A549 (cell line): ENCODE results near the gene MYEOV.

Experiments
- ATOH8 ChIP-seq: fragments of 250-450 bp; sonication (Bioruptor Pico); IDR thresholded peaks from 2 replicates; pipeline ENCODE4 v1.5.0; 2020; ENCODE audit warnings: low read depth, mild to moderate bottlenecking, moderate library complexity
- CBX8 ChIP-seq: fragments of 200-600 bp; sonication (generic); IDR thresholded peaks from 2 replicates; pipeline ENCODE4 v1.6.1; 2016
- CTCF ChIP-seq: fragments of >200 bp; sonication (Bioruptor Twin); formaldehyde crosslinking; IDR thresholded peaks from 3 replicates; pipeline ENCODE4 v1.5.1; 2016
- ELK1 ChIP-seq: fragments of 150-350 bp; IDR thresholded peaks from 2 replicates; pipeline ENCODE4 v1.6.1; 2014; ENCODE audit warnings: low read depth, mild to moderate bottlenecking, low read length
- FOXS1 ChIP-seq: fragments of 250-450 bp; sonication (Bioruptor Pico); IDR thresholded peaks from 2 replicates; pipeline ENCODE4 v1.5.0; 2020; ENCODE audit warnings: mild to moderate bottlenecking, moderate library complexity
- JUNB ChIP-seq: fragments of >200 bp; sonication (Bioruptor Twin); formaldehyde crosslinking; IDR thresholded peaks from 2 replicates; pipeline ENCODE4 v1.6.1; 2016
- MAZ ChIP-seq: fragments of 150-350 bp; IDR thresholded peaks from 2 replicates; pipeline ENCODE4 v1.6.1; 2014; ENCODE audit warnings: antibody characterized with exemption, low read depth, low read length, borderline replicate concordance
- MYC ChIP-seq: IDR thresholded peaks from 2 replicates; pipeline ENCODE4 v1.6.1; 2012; ENCODE audit warnings: mild to moderate bottlenecking, inconsistent platforms, low read length, improper control_type of control experiment, borderline replicate concordance
- NFE2L2 ChIP-seq: fragments of 150-350 bp; conservative IDR thresholded peaks from 2 replicates; pipeline ENCODE4 v1.6.1; 2014; ENCODE audit warnings: low read length
- POLR2A ChIP-seq: IDR thresholded peaks from 2 replicates; pipeline ENCODE4 v1.6.1; 2012; ENCODE audit warnings: mild to moderate bottlenecking, low read length
- RAD21 ChIP-seq, 2 experiments: fragments of >200 bp in 1 of 2; sonication (Bioruptor Twin) in 1 of 2; formaldehyde crosslinking in 1 of 2; IDR thresholded peaks in 1 of 2; conservative IDR thresholded peaks in 1 of 2; 2 replicates in 1 of 2; 3 replicates in 1 of 2; pipeline ENCODE4 v1.6.1; 2012 to 2018; ENCODE audit warnings: inconsistent platforms in 1 of 2
- ZFP36 ChIP-seq: fragments of 450-650 bp; IDR thresholded peaks from 2 replicates; pipeline ENCODE4 v1.6.1; 2014; ENCODE audit warnings: borderline replicate concordance; ENCODE audit not compliant: partially characterized antibody

GRCh38 chr11:69269926-69270697, 23.8 kb upstream of the MYEOV start:
- no peak for TF ChIP-seq ZFP36
- TF ChIP-seq FOXS1 (CRISPR knock-in tag), result no peak
- no peak for TF ChIP-seq ELK1
- TF ChIP-seq JUNB, result no peak
- no peak for TF ChIP-seq MYC
- no peak for TF ChIP-seq CTCF
- TF ChIP-seq RAD21 (conservative IDR thresholded peaks at IDR 0.05 in 1 of 2, IDR thresholded peaks at IDR 0.05 in 1 of 2), result no peak
- TF ChIP-seq MAZ, result no peak
- TF ChIP-seq NFE2L2, result no peak
- no peak for TF ChIP-seq CBX8
- no peak for TF ChIP-seq POLR2A
- no peak for TF ChIP-seq ATOH8 (CRISPR knock-in tag)
